ENCODE results near the gene PSAPL1.

Gene PSAPL1

GRCh38 chr4:7474320-7474719 is 39.6 kb upstream of the PSAPL1 start:
- TF ChIP-seq CTCF (IDR thresholded peaks at IDR 0.05; ENCODE audit: low read depth, low read length): no peak
- DNase-seq (ENCODE audit: low read depth in 2 of 2): no peak
- no peak overlapping the region for H3K4me3 ChIP-seq (replicated peaks in 1 of 2; ENCODE audit: low read depth in 2 of 2, low read length in 2 of 2)

- TF ChIP-seq CTCF (IDR thresholded peaks at IDR 0.05; ENCODE audit: low read depth, low read length): no peak
- H3K4me3 ChIP-seq (replicated peaks in 1 of 2; ENCODE audit: low read depth in 2 of 2, low read length in 2 of 2): no peak overlapping the region
- DNase-seq (ENCODE audit: low read depth in 2 of 2): no peak
These were observed 38.4 kb upstream of the PSAPL1 start for GRCh38 chr4:7473081-7473480.

- TF ChIP-seq CTCF (IDR thresholded peaks at IDR 0.05; ENCODE audit: low read depth, low read length): no peak
- DNase-seq (ENCODE audit: low read depth in 2 of 2): no peak
- no peak overlapping the region for H3K4me3 ChIP-seq (replicated peaks in 1 of 2; ENCODE audit: low read depth in 2 of 2, low read length in 2 of 2)
These were observed 37.8 kb upstream of the PSAPL1 start for GRCh38 chr4:7472442-7473013.

- TF ChIP-seq CTCF (IDR thresholded peaks at IDR 0.05; ENCODE audit: low read depth, low read length): no peak
- no peak for DNase-seq (ENCODE audit: low read depth in 2 of 2)
- H3K4me3 ChIP-seq (replicated peaks in 1 of 2; ENCODE audit: low read depth in 2 of 2, low read length in 2 of 2): no peak overlapping the region
These were observed 35.9 kb upstream of the PSAPL1 start for GRCh38 chr4:7470522-7471128.

- TF ChIP-seq CTCF (IDR thresholded peaks at IDR 0.05; ENCODE audit: low read depth, low read length): no peak
- no peak for DNase-seq (ENCODE audit: low read depth in 2 of 2)
- no peak overlapping the region for H3K4me3 ChIP-seq (replicated peaks in 1 of 2; ENCODE audit: low read depth in 2 of 2, low read length in 2 of 2)
These were observed 35.4 kb upstream of the PSAPL1 start for GRCh38 chr4:7470111-7470510.

GRCh38 chr4:7469023-7469422 is 34.3 kb upstream of the PSAPL1 start:
- no peak overlapping the region for H3K4me3 ChIP-seq (replicated peaks in 1 of 2; ENCODE audit: low read depth in 2 of 2, low read length in 2 of 2)
- DNase-seq (ENCODE audit: low read depth in 2 of 2): no peak
- no peak for TF ChIP-seq CTCF (IDR thresholded peaks at IDR 0.05; ENCODE audit: low read depth, low read length)

- TF ChIP-seq CTCF (IDR thresholded peaks at IDR 0.05; ENCODE audit: low read depth, low read length): no peak
- H3K4me3 ChIP-seq (replicated peaks in 1 of 2; ENCODE audit: low read depth in 2 of 2, low read length in 2 of 2): no peak overlapping the region
- DNase-seq (ENCODE audit: low read depth in 2 of 2): no peak
These were observed 32.7 kb upstream of the PSAPL1 start for GRCh38 chr4:7467471-7467870.
